Ovary (tissue), 9 donors: Measurements from ENCODE around the gene TMEM145. TPM values are rescaled to one million over a fixed set of nuclear protein-coding genes. Genes with fewer than 3 reads are reported as not detected.

Experiments
- DNase-seq, 5 donors: peaks; one replicate each; pipeline ENCODE4 v3.0.0-alpha.2; 2019 to 2020
- H3K27ac ChIP-seq, 2 donors: fragments of 200-600 bp; one replicate each; pipeline versions ENCODE4 v1.5.1 to v1.8.0; 2019 to 2022
- H3K27me3 ChIP-seq: fragments of 200-600 bp; one replicate; pipeline ENCODE4 v1.8.0; 2022
- H3K36me3 ChIP-seq: fragments of 200-600 bp; sonication (generic); one replicate; pipeline ENCODE4 v1.5.1; 2019
- H3K4me1 ChIP-seq: one replicate; pipeline ENCODE4 v1.8.1; 2013; ENCODE audit warnings: mild to moderate bottlenecking, moderate library complexity; ENCODE audit not compliant: insufficient read depth
- H3K4me3 ChIP-seq: fragments of 200-600 bp; sonication (generic); one replicate; pipeline ENCODE4 v1.5.1; 2017
- H3K9me3 ChIP-seq, 2 donors: fragments of 200-600 bp in 1 of 2; sonication (generic) in 1 of 2; one replicate each; pipeline versions ENCODE4 v1.5.1 to v1.8.1; 2013 to 2019; ENCODE audit warnings: mild to moderate bottlenecking in 1 of 2, moderate library complexity in 1 of 2
- EP300 ChIP-seq: sonication (generic); formaldehyde crosslinking; IDR thresholded peaks from one replicate; pipeline ENCODE4 v1.6.1; 2017; ENCODE audit warnings: antibody characterized with exemption
- POLR2A ChIP-seq: fragments of 450-650 bp; IDR thresholded peaks from one replicate; pipeline ENCODE4 v1.6.1; 2017; ENCODE audit warnings: antibody characterized with exemption, mild to moderate bottlenecking, moderate library complexity
- WGBS, 3 donors: extraction: QIAGEN DNeasy Blood & Tissue Kit in 1 of 3; methylation state at CpG; one replicate each; pipeline versions ENCODE4 v1.1.5 to v1.1.7; 2013 to 2017; 5-methylcytosine and 5-hydroxymethylcytosine counted together
- intact Hi-C, 4 donors: fragments of 100-400 bp; cut with DNase I; formaldehyde crosslinking; loops; one replicate each; pipeline versions ENCODE4 v1.11.0 to v1.15.1; 2022 to 2023
- polyA plus RNA-seq, 2 donors: library from polyadenylated mRNA; stranded (reverse); fragments of 200-250 nt in 1 of 2; fragments of 350-450 nt in 1 of 2; fragmentation: Illumina TruSeq in 1 of 2; extraction: RNeasy Lipid Tissue Mini Kit (QIAGEN cat#74804) in 1 of 2; gene quantifications; one replicate each; pipeline ENCODE4 v1.2.3, GENCODE V29; 2013 to 2014
- total RNA-seq, 7 donors: library from RNA; depleted of rRNA in 2 of 7; stranded (reverse); fragments of >200 nt in 2 of 7; fragmentation: NEBNext Ultra II Directional in 3 of 7; extraction: Animal tissue kit (Norgen Biotek cat#: 25700) in 3 of 7; gene quantifications; one replicate each; pipeline versions ENCODE4 v1.1.0 to v1.2.4, GENCODE V29; 2016 to 2023
- TF ChIP-seq, protein P1 (sequence below), 3 donors: fragments of 450-650 bp in 2 of 3; fragments of 200-600 bp in 1 of 3; IDR thresholded peaks; one replicate each; pipeline versions ENCODE4 v1.5.1 to v1.8.0; 2016 to 2022; ENCODE audit warnings: antibody characterized with exemption in 3 of 3, mild to moderate bottlenecking in 1 of 3
- donor health status: DM: no; HTN: no; CAD: no; lungs with moderate emphysema.
- donor health status: DM: no; HTN: no; CAD: no.
- donor health status: Bipolar disorder and iron deficiency.
- donor health status: DM: yes; HTN: yes; CAD: no.
- donor health status: DM: no; HTN: no; CAD: no.
- donor health status: DM: yes; HTN: yes; CAD: no.

Gene TMEM145
- total and polyA plus RNA-seq, 9 donors = 0.08 to 1.7 (median 0.30) TPM; not detected in 3

DNA sequence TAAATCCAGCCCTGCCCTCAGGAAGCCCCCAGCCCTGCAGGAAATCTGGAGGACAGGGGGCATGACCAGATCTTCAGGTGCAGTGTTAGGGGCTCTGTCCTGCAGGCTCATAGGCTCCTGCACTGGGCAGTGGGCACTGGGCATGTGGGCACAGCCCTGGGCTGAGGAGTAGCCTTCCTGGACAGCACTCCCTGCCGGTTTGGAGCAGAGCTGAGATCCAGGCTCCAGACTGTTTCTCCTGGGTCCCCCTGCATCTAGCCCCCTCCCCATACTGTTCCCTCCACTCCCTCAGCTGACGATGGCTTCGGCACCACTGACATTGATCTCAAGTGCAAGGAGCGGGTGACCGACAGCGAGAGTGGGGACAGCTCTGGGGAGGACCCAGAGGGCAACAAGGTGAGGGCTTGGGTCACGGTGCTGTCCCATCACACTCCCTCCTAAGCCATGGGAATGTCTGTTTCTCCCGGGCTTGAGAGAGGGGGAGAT, 23.5 kb upstream of the TMEM145 start:
- no peak for DNase-seq
- Histone ChIP-seq H3K9me3 (no peaks in the 10 kb centered on the region), H3K4me3 (no peak overlapping the region), H3K27me3 (no peaks in the 10 kb centered on the region), H3K36me3 (no peaks in the 10 kb centered on the region), H3K27ac (no peak overlapping the region), H3K4me1 (peaks cover 14% of the 10 kb centered on the region)
- WGBS, 3 donors = 79 to 82% (median 81%) methylated on average over 8 of the region's 8 CpGs
- TF ChIP-seq, protein P1, sequence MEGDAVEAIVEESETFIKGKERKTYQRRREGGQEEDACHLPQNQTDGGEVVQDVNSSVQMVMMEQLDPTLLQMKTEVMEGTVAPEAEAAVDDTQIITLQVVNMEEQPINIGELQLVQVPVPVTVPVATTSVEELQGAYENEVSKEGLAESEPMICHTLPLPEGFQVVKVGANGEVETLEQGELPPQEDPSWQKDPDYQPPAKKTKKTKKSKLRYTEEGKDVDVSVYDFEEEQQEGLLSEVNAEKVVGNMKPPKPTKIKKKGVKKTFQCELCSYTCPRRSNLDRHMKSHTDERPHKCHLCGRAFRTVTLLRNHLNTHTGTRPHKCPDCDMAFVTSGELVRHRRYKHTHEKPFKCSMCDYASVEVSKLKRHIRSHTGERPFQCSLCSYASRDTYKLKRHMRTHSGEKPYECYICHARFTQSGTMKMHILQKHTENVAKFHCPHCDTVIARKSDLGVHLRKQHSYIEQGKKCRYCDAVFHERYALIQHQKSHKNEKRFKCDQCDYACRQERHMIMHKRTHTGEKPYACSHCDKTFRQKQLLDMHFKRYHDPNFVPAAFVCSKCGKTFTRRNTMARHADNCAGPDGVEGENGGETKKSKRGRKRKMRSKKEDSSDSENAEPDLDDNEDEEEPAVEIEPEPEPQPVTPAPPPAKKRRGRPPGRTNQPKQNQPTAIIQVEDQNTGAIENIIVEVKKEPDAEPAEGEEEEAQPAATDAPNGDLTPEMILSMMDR (IDR thresholded peaks at IDR 0.05) = no peak
- no peak for TF ChIP-seq POLR2A
- TF ChIP-seq EP300 = no peak
- intact Hi-C loops = loop anchor here in 3 of 4 donors (5.0 kb wide), 1 partner anchor 42 kb away; no protein-coding TSS in a partner anchor

DNA sequence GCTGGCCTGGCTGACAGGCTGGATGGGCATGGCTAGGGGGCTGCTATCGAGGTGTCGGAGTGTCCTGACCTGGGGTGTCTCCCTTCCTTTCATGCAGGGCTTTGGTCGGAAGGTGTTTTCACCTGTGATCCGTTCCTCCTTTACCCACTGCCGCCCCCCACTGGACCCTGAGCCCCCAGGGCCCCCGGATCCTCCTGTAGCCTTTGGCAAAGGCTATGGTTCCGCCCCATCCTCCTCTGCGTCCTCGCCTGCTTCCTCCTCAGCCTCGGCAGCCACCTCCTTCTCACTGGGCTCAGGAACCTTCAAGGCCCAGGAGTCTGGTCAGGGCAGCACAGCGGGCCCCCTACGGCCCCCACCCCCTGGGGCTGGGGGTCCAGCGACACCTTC, 23.0 kb upstream of the TMEM145 start:
- WGBS, 3 donors = 72 to 73% (median 73%) methylated on average over 12 to 13 of the region's 13 CpGs

GRCh38 chr19:42290523-42291434, 22.3 kb upstream of the TMEM145 start:
- H3K27ac ChIP-seq = no peak overlapping the region
- intact Hi-C loops = loop anchor here in 1 of 4 donors (5.0 kb wide), 1 partner anchor 43 kb away; no protein-coding TSS in a partner anchor
- H3K4me1 ChIP-seq = peaks cover 8% of the 10 kb centered on the region
- peak in 2 of 5 donors; percentile 47 to 51 for DNase-seq
- no peak overlapping the region for H3K4me3 ChIP-seq
- no peaks in the 10 kb centered on the region for H3K36me3 ChIP-seq
- 82 to 85% (median 83%) methylated on average over 28 to 31 of the region's 31 CpGs for WGBS, 3 donors
- no peaks in the 10 kb centered on the region for H3K9me3 ChIP-seq
- no peak for TF ChIP-seq POLR2A
- TF ChIP-seq, protein P1 (IDR thresholded peaks at IDR 0.05) = peak in 1 of 3 donors; percentile 31
- no peak for TF ChIP-seq EP300
- H3K27me3 ChIP-seq = no peaks in the 10 kb centered on the region

More for the DNA sequence above, 23.0 kb upstream of the TMEM145 start:
- Histone ChIP-seq H3K4me1 (peaks cover 13% of the 10 kb centered on the region), H3K27me3 (no peaks in the 10 kb centered on the region), H3K4me3 (no peak overlapping the region), H3K27ac (no peak overlapping the region), H3K9me3 (no peaks in the 10 kb centered on the region), H3K36me3 (no peaks in the 10 kb centered on the region)
- TF ChIP-seq EP300 (no peak), POLR2A (no peak)
- TF ChIP-seq, protein P1 (IDR thresholded peaks at IDR 0.05) = no peak
- intact Hi-C loops = loop anchor here in 1 of 4 donors (5.0 kb wide), 1 partner anchor 43 kb away; no protein-coding TSS in a partner anchor
- no peak for DNase-seq

- TF ChIP-seq, protein P1 (IDR thresholded peaks at IDR 0.05) = no peak
- TF ChIP-seq EP300 (no peak), POLR2A (no peak)
- no peaks in the 10 kb centered on the region for H3K36me3 ChIP-seq
- no peaks in the 10 kb centered on the region for H3K9me3 ChIP-seq
- whole genome bisulfite sequencing, 3 donors = 46 to 53% (median 50%) methylated on average over 9 of the region's 9 CpGs
- no peak overlapping the region for H3K27ac ChIP-seq
- peaks cover 3% of the 10 kb centered on the region for H3K4me1 ChIP-seq
- DNase-seq = no peak
- H3K27me3 ChIP-seq = no peaks in the 10 kb centered on the region
- no peak overlapping the region for H3K4me3 ChIP-seq
- intact Hi-C loops = loop anchor here in 1 of 4 donors (5.0 kb wide), 1 partner anchor 44 kb away; no protein-coding TSS in a partner anchor
These were observed 21.7 kb upstream of the TMEM145 start for GRCh38 chr19:42291435-42291810.
